PC-3 (cell line): Measurements from ENCODE around the gene TMUB1. TPM values are rescaled to one million over a fixed set of nuclear protein-coding genes. Genes with fewer than 3 reads are reported as not detected.
A peak's percentile ranks its signal among the peaks of the same experiment; 100 is the strongest.

Experiments
- ATAC-seq: fragments of 200-7000 bp; cut with Tn5 transposase; 2 replicates; pipeline ENCODE4 v1.9.1; 2020; ENCODE audit warnings: mild to moderate bottlenecking, moderate library complexity
- BruUV-seq: library from RNA; stranded (reverse); fragments of 400-500 nt; replicated peaks from 2 replicates; lab custom pipeline; 2021; lab: Mats Ljungman, UMichigan
- CTCF ChIA-PET: fragments of 300-600 bp; sonication (Branson Sonifier 250); formaldehyde crosslinking; loops from one replicate; lab custom pipeline; 2022; ENCODE audit warnings: antibody characterized with exemption; lab: Charles Lee
- POLR2A ChIA-PET: fragments of 300-600 bp; sonication (Branson Sonifier 250); formaldehyde crosslinking; loops from one replicate; lab custom pipeline; 2022; ENCODE audit warnings: antibody characterized with exemption; ENCODE audit not compliant: unreplicated experiment; lab: Charles Lee
- DNase-seq: peaks from one replicate; pipeline ENCODE4 v3.0.0-alpha.2; 2015
- H2AFZ ChIP-seq: fragments of 300-600 bp; sonication (generic); 2 replicates; pipeline ENCODE4 v1.6.0; 2016; ENCODE audit warnings: antibody characterized with exemption, low read length
- H3F3A ChIP-seq: fragments of 300-600 bp; sonication (generic); one replicate; pipeline ENCODE4 v1.6.0; 2017; ENCODE audit warnings: antibody characterized with exemption, low read length, control low read depth, mild to moderate bottlenecking; ENCODE audit not compliant: unreplicated experiment
- H3K27ac ChIP-seq: fragments of 300-600 bp; sonication (generic); 2 replicates; pipeline ENCODE4 v1.5.1; 2016; ENCODE audit warnings: mild to moderate bottlenecking, low read length
- H3K27me3 ChIP-seq: fragments of 300-600 bp; sonication (generic); 2 replicates; pipeline ENCODE4 v1.6.1; 2016; ENCODE audit warnings: low read length, mixed read lengths
- H3K36me3 ChIP-seq: fragments of 300-600 bp; sonication (generic); 2 replicates; pipeline ENCODE4 v1.6.1; 2016; ENCODE audit warnings: low read depth, mixed run types, low read length, mixed read lengths
- H3K4me1 ChIP-seq: fragments of 300-600 bp; sonication (generic); 2 replicates; pipeline ENCODE4 v1.5.1; 2016; ENCODE audit warnings: low read length; ENCODE audit not compliant: insufficient read depth
- H3K4me2 ChIP-seq: fragments of 300-600 bp; sonication (generic); 2 replicates; pipeline ENCODE4 v1.6.0; 2016; ENCODE audit warnings: low read length
- H3K4me3 ChIP-seq: fragments of 300-600 bp; sonication (generic); 2 replicates; pipeline ENCODE4 v1.5.1; 2016; ENCODE audit warnings: mild to moderate bottlenecking, low read length, mixed read lengths
- H3K79me2 ChIP-seq: fragments of 300-600 bp; sonication (generic); 2 replicates; pipeline ENCODE4 v1.6.1; 2017; ENCODE audit warnings: low read length, mixed read lengths
- H3K9ac ChIP-seq: fragments of 300-600 bp; sonication (generic); 2 replicates; pipeline ENCODE4 v1.6.0; 2016; ENCODE audit warnings: mild to moderate bottlenecking, low read length
- H3K9me2 ChIP-seq: fragments of 300-600 bp; sonication (generic); replicated peaks from 2 replicates; pipeline ENCODE4 v1.6.1; 2016; ENCODE audit warnings: mixed run types, low read length, mixed read lengths
- H3K9me3 ChIP-seq: fragments of 300-600 bp; sonication (generic); 2 replicates; pipeline ENCODE4 v1.6.1; 2016; ENCODE audit warnings: low read length, mixed read lengths
- H4K20me1 ChIP-seq: fragments of 300-600 bp; sonication (generic); 2 replicates; pipeline ENCODE4 v1.6.1; 2016; ENCODE audit warnings: low read length, mixed read lengths
- CTCF ChIP-seq: fragments of 300-600 bp; sonication (generic); conservative IDR thresholded peaks from 2 replicates; pipeline ENCODE4 v1.5.1; 2017; ENCODE audit warnings: antibody characterized with exemption, low read depth, mild to moderate bottlenecking, low read length
- EZH2 ChIP-seq: fragments of 300-600 bp; sonication (generic); IDR thresholded peaks from one replicate; pipeline ENCODE4 v1.6.1; 2017; ENCODE audit warnings: antibody characterized with exemption, mild to moderate bottlenecking, low read length; ENCODE audit not compliant: unreplicated experiment
- EZH2phosphoT487 ChIP-seq: fragments of 300-600 bp; sonication (generic); IDR thresholded peaks from 2 replicates; pipeline ENCODE4 v1.6.1; 2018; ENCODE audit warnings: mild to moderate bottlenecking, antibody characterized with exemption, low read length, borderline replicate concordance
- intact Hi-C: fragments of 100-400 bp; cut with micrococcal nuclease; formaldehyde crosslinking; loops from 2 replicates; pipeline ENCODE4 v1.9.0; 2023
- total RNA-seq: library from RNA; depleted of rRNA; stranded (reverse); fragments of >200 nt; gene quantifications from 2 replicates; pipeline ENCODE4 v1.2.3, GENCODE V29; 2014

TMUB1 gene
- total RNA-seq, 1 experiment from 2014 or later, result 52.1 TPM

DNA sequence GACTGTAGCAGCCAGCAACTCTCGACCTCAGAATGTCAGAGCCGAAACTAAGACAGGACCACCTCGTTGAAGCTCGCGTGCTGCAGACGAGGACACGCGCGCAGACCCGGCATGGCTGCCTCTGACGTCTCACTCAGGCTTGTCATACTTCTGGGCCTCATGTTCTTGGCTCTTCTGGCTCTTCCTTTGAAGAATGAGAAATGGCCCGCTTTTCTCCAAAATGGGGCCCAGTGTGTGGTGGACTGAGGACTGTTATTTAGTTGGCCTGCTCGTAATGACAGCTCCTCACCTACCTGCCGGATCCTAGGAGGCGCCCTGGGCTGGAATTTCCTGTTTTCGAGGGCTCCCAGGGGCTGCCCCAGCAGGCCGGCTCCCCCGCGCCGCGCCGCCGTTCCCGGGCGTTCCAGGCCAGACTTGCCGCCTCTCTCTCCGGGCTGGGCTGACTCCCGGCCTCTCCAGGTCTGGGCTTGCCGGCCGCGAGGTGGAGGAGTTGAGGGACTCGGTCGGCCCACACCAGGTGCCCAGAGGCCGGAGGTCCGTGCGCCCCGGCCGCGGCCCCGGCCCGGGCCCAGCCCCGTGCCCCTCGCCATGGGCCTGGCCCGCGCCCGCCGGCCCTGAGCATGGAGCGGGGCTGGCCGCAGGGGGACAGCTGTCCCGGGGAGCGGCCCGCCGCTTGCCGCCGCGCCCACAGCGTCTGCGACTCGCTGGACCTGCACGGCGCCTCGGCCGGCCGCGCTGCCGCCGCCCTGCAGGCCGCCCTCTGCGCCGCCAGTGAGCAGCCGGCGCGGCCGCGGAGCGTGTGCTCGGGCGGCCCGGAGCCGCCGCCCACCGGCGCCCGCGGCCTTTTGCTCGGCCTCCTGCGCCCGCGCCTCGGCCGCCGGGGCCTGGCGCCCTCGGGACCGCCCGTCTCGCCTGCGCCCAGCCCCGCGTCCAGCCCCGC is 31.1 kb upstream of the TMUB1 start:
- Histone ChIP-seq H3K27me3 (no peaks in the 10 kb centered on the region), H3K27ac (peak overlapping the region; percentile 49), H3F3A (peaks cover 7% of the 10 kb centered on the region), H3K4me2 (peak overlapping the region; percentile 84), H3K9ac (no peak overlapping the region), H4K20me1 (peaks cover 23% of the 10 kb centered on the region; the same call in 1 of the 2 replicates), H3K9me3 (no peaks in the 10 kb centered on the region), H3K9me2 (no peaks in the 10 kb centered on the region), H3K4me1 (peaks cover 28% of the 10 kb centered on the region), H2AFZ (no peak overlapping the region; the same call in 1 of the 2 replicates), H3K79me2 (peaks cover 45% of the 10 kb centered on the region), H3K4me3 (peak overlapping the region; percentile 52), H3K36me3 (no peaks in the 10 kb centered on the region)
- ChIA-PET POLR2A (no interaction called here), CTCF (interaction anchor here (0.7 kb wide), 1 partner anchor 145 kb away, joined by 3 read pairs; no protein-coding TSS in a partner anchor)
- no TSS peak for BruUV-seq
- TF ChIP-seq CTCF (no peak), EZH2 (no peak), EZH2phosphoT487 (no peak)
- peak; percentile 43 for DNase-seq
- ATAC-seq, result peak; percentile 12
- intact Hi-C loops, result loop anchor here (5.0 to 10.0 kb wide), 3 partner anchors 37 to 217 kb away; partner anchors contain the start of gene KCNH2

- peak; percentile 88 for DNase-seq
- H3F3A ChIP-seq, result peaks cover 7% of the 10 kb centered on the region
- BruUV-seq, result TSS peak; percentile 34
- H3K79me2 ChIP-seq, result peaks cover 45% of the 10 kb centered on the region
- no peaks in the 10 kb centered on the region for H3K9me2 ChIP-seq
- no peak overlapping the region for H3K9ac ChIP-seq
- peak overlapping the region; percentile 49 for H3K27ac ChIP-seq
- peak overlapping the region; percentile 52 for H3K4me3 ChIP-seq
- ATAC-seq, result peak; percentile 50
- H3K4me2 ChIP-seq, result peak overlapping the region; percentile 84
- no peak overlapping the region; the same call in 1 of the 2 replicates for H2AFZ ChIP-seq
- H3K4me1 ChIP-seq, result peaks cover 28% of the 10 kb centered on the region
- no peaks in the 10 kb centered on the region for H3K36me3 ChIP-seq
- intact Hi-C loops, result loop anchor here (1.0 to 10.0 kb wide), 4 partner anchors 24 to 216 kb away; partner anchors contain the start of gene KCNH2
- POLR2A ChIA-PET, result interaction anchor here (0.6 kb wide), 2 partner anchors 51 to 346 kb away, joined by 3 to 4 read pairs; no protein-coding TSS in a partner anchor
- H3K27me3 ChIP-seq, result no peaks in the 10 kb centered on the region
- H3K9me3 ChIP-seq, result no peaks in the 10 kb centered on the region
- CTCF ChIA-PET, result interaction anchor here (0.6 to 0.7 kb wide), 4 partner anchors 51 to 191 kb away, joined by 3 to 5 read pairs (median 4); no protein-coding TSS in a partner anchor
- peaks cover 23% of the 10 kb centered on the region; the same call in 1 of the 2 replicates for H4K20me1 ChIP-seq
- TF ChIP-seq EZH2phosphoT487 (no peak), EZH2 (no peak), CTCF (no peak)
Observed at GRCh38 chr7:151113344-151114150, 30.3 kb upstream of the TMUB1 start.
